H1 (cell line): Measurements from ENCODE around the gene GRID1. TPM values are rescaled to one million over a fixed set of nuclear protein-coding genes. Genes with fewer than 3 reads are reported as not detected.

Source experiments
- ASH2L ChIP-seq: fragments of 200-600, 300-600 bp; sonication (generic); IDR thresholded peaks from one replicate; pipeline ENCODE4 v1.7.1; 2017; ENCODE audit warnings: low read length
- CREB1 ChIP-seq: IDR thresholded peaks from 2 replicates; pipeline ENCODE4 v1.6.1; 2012; ENCODE audit warnings: inconsistent platforms
- KDM4A ChIP-seq: IDR thresholded peaks from one replicate; pipeline ENCODE4 v1.7.1; 2012; ENCODE audit warnings: low read depth, mild to moderate bottlenecking, moderate library complexity, low read length, inconsistent platforms; ENCODE audit not compliant: severe bottlenecking
- RAD21 ChIP-seq, 2 experiments: IDR thresholded peaks in 1 of 2; conservative IDR thresholded peaks in 1 of 2; 2 replicates each; pipeline ENCODE4 v1.6.1; 2011; ENCODE audit warnings: low read depth in 2 of 2, low read length in 2 of 2, improper control_type of control experiment in 1 of 2, inconsistent platforms in 1 of 2, mild to moderate bottlenecking in 1 of 2, moderate library complexity in 1 of 2
- RNF2 ChIP-seq: fragments of 200-900, 300-1000 bp; sonication (generic); IDR thresholded peaks from 2 replicates; pipeline ENCODE4 v1.7.1; 2016; ENCODE audit warnings: borderline replicate concordance, low read depth, mild to moderate bottlenecking, antibody characterized with exemption, low read length; ENCODE audit not compliant: poor library complexity, severe bottlenecking; ENCODE audit errors: missing control alignments
- SP2 ChIP-seq: IDR thresholded peaks from 2 replicates; pipeline ENCODE4 v1.6.1; 2012; ENCODE audit warnings: mild to moderate bottlenecking, low read length, inconsistent platforms
- SRF ChIP-seq: IDR thresholded peaks from 2 replicates; pipeline ENCODE4 v1.6.1; 2011; ENCODE audit warnings: mild to moderate bottlenecking, low read depth, low read length, moderate library complexity
- polyA plus RNA-seq, 7 experiments: library from polyadenylated mRNA; depleted of rRNA in 3 of 7; stranded (reverse) in 5 of 7; unstranded in 2 of 7; fragments of >200 nt in 5 of 7; fragments of 200-250 nt in 2 of 7; gene quantifications; 1 replicate in 5 of 7; 2 replicates in 1 of 7; 4 replicates in 1 of 7; pipeline versions ENCODE4 v1.2.1 to v1.2.3, GENCODE V29; 2011 to 2013; ENCODE audit warnings: missing spikeins in 2 of 7, mixed read lengths in 2 of 7
- total RNA-seq: library from RNA; stranded (reverse); fragmentation: NEBNext Ultra II Directional; extraction: Animal tissue kit (Norgen Biotek cat#: 25700); gene quantifications from 2 replicates; pipeline ENCODE4 v1.2.1, GENCODE V29; 2021
- TF ChIP-seq, protein P1 (sequence below): IDR thresholded peaks from 2 replicates; pipeline ENCODE4 v1.6.1; 2012; ENCODE audit warnings: inconsistent platforms
- TF ChIP-seq, protein P2 (sequence below): fragments of 300-600 bp; sonication (generic); IDR thresholded peaks from 2 replicates; pipeline ENCODE4 v1.7.1; 2012; ENCODE audit warnings: low read length, moderate library complexity, mild to moderate bottlenecking, inconsistent platforms; ENCODE audit not compliant: insufficient replicate concordance

The GRID1 gene
- total and polyA plus RNA-seq, 2 of the 8 experiments (the other 6 are each of a cell fraction or from before 2014, with no cell fraction given) = 0.22 to 0.30 TPM

DNA sequence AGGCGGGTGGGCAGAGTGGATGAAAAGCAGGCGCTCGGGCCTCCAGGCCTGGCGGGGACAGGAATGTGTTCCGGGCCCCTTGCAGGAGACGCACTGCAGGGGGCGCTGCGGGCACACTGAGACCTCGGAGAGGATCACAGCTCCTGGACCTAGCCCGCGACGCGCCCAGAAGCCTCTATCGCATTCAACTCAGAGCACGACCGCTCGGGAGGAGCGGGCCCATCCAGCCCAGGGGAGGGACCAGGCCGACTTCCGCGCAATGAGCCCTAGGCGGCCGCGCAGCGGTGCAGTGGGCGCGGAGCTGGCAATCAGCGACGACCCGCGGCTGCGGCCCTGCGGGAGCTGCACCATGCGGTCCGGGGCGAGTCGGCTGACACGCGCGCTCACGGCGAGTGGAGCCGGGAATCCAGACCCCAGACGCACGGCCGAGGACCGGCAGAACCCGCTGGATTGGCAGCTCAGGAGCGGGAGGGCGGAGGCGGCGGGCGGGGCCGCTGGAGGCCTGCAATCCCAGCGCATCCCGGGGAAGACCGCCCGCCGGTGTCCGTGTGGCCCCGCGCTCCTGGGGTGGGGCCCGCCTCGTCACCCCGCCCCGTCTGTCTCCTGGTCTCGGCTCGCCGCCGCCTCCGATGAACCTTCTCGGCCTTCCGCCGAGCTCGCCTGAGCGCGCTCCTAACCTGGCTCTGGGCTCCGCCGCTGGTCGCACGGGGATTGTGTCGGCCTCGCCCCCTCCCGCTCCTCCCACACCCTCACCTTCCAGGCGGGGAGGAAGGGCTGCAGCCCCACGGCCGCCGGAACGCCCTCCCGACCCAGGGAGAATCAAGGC, 33.5 kb upstream of the GRID1 start (continued):
- peak; percentile 80 for TF ChIP-seq CREB1
- no peak for TF ChIP-seq SP2
- TF ChIP-seq ASH2L = peak; percentile 92
- TF ChIP-seq, protein P1, sequence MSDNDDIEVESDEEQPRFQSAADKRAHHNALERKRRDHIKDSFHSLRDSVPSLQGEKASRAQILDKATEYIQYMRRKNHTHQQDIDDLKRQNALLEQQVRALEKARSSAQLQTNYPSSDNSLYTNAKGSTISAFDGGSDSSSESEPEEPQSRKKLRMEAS = peak; percentile 54
- TF ChIP-seq RNF2 = no peak
- TF ChIP-seq KDM4A = peak; percentile 85
- TF ChIP-seq, protein P2, sequence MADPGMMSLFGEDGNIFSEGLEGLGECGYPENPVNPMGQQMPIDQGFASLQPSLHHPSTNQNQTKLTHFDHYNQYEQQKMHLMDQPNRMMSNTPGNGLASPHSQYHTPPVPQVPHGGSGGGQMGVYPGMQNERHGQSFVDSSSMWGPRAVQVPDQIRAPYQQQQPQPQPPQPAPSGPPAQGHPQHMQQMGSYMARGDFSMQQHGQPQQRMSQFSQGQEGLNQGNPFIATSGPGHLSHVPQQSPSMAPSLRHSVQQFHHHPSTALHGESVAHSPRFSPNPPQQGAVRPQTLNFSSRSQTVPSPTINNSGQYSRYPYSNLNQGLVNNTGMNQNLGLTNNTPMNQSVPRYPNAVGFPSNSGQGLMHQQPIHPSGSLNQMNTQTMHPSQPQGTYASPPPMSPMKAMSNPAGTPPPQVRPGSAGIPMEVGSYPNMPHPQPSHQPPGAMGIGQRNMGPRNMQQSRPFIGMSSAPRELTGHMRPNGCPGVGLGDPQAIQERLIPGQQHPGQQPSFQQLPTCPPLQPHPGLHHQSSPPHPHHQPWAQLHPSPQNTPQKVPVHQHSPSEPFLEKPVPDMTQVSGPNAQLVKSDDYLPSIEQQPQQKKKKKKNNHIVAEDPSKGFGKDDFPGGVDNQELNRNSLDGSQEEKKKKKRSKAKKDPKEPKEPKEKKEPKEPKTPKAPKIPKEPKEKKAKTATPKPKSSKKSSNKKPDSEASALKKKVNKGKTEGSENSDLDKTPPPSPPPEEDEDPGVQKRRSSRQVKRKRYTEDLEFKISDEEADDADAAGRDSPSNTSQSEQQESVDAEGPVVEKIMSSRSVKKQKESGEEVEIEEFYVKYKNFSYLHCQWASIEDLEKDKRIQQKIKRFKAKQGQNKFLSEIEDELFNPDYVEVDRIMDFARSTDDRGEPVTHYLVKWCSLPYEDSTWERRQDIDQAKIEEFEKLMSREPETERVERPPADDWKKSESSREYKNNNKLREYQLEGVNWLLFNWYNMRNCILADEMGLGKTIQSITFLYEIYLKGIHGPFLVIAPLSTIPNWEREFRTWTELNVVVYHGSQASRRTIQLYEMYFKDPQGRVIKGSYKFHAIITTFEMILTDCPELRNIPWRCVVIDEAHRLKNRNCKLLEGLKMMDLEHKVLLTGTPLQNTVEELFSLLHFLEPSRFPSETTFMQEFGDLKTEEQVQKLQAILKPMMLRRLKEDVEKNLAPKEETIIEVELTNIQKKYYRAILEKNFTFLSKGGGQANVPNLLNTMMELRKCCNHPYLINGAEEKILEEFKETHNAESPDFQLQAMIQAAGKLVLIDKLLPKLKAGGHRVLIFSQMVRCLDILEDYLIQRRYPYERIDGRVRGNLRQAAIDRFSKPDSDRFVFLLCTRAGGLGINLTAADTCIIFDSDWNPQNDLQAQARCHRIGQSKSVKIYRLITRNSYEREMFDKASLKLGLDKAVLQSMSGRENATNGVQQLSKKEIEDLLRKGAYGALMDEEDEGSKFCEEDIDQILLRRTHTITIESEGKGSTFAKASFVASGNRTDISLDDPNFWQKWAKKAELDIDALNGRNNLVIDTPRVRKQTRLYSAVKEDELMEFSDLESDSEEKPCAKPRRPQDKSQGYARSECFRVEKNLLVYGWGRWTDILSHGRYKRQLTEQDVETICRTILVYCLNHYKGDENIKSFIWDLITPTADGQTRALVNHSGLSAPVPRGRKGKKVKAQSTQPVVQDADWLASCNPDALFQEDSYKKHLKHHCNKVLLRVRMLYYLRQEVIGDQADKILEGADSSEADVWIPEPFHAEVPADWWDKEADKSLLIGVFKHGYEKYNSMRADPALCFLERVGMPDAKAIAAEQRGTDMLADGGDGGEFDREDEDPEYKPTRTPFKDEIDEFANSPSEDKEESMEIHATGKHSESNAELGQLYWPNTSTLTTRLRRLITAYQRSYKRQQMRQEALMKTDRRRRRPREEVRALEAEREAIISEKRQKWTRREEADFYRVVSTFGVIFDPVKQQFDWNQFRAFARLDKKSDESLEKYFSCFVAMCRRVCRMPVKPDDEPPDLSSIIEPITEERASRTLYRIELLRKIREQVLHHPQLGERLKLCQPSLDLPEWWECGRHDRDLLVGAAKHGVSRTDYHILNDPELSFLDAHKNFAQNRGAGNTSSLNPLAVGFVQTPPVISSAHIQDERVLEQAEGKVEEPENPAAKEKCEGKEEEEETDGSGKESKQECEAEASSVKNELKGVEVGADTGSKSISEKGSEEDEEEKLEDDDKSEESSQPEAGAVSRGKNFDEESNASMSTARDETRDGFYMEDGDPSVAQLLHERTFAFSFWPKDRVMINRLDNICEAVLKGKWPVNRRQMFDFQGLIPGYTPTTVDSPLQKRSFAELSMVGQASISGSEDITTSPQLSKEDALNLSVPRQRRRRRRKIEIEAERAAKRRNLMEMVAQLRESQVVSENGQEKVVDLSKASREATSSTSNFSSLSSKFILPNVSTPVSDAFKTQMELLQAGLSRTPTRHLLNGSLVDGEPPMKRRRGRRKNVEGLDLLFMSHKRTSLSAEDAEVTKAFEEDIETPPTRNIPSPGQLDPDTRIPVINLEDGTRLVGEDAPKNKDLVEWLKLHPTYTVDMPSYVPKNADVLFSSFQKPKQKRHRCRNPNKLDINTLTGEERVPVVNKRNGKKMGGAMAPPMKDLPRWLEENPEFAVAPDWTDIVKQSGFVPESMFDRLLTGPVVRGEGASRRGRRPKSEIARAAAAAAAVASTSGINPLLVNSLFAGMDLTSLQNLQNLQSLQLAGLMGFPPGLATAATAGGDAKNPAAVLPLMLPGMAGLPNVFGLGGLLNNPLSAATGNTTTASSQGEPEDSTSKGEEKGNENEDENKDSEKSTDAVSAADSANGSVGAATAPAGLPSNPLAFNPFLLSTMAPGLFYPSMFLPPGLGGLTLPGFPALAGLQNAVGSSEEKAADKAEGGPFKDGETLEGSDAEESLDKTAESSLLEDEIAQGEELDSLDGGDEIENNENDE = no peak
- peak; percentile 87 to 91 for TF ChIP-seq RAD21 (IDR thresholded peaks at IDR 0.05 in 1 of 2, conservative IDR thresholded peaks at IDR 0.05 in 1 of 2; ENCODE audit: low read depth in 2 of 2, low read length in 2 of 2)
- TF ChIP-seq SRF = no peak
